WTC11 (cell line): ENCODE results near the gene METTL3. TPM values are rescaled to one million over a fixed set of nuclear protein-coding genes. Genes with fewer than 3 reads are reported as not detected.
A peak's percentile ranks its signal among the peaks of the same experiment; 100 is the strongest.

ENCODE experiments used
- ATAC-seq: fragments of 200-7000 bp; cut with Tn5 transposase; 2 replicates; pipeline ENCODE4 v1.10.0; 2021; ENCODE audit warnings: mild to moderate bottlenecking, moderate library complexity
- CTCF ChIA-PET: fragments of 300-600 bp; sonication (Branson Sonifier 250); formaldehyde crosslinking; loops from one replicate; lab custom pipeline; 2021; ENCODE audit warnings: antibody characterized with exemption; lab: Charles Lee
- POLR2A ChIA-PET: fragments of 350-600 bp; sonication (Branson Sonifier 250); formaldehyde crosslinking; loops from one replicate; lab custom pipeline; 2021; ENCODE audit warnings: antibody characterized with exemption; lab: Charles Lee
- DNase-seq: peaks from one replicate; pipeline ENCODE4 v3.0.0; 2021; ENCODE audit warnings: low spot score
- H3K27ac Mint-ChIP-seq: 2 replicates; pipeline ENCODE4 v1.8.0; 2021; ENCODE audit warnings: mixed read lengths
- H3K27me3 Mint-ChIP-seq: 2 replicates; pipeline ENCODE4 v1.8.0; 2021; ENCODE audit warnings: low read depth, mild to moderate bottlenecking, moderate library complexity, mixed read lengths
- H3K36me3 Mint-ChIP-seq: 2 replicates; pipeline ENCODE4 v1.8.0; 2021; ENCODE audit warnings: mixed read lengths
- H3K4me1 Mint-ChIP-seq: 2 replicates; pipeline ENCODE4 v1.8.0; 2022; ENCODE audit warnings: mixed read lengths
- H3K4me3 Mint-ChIP-seq: 2 replicates; pipeline ENCODE4 v1.8.0; 2021; ENCODE audit warnings: mild to moderate bottlenecking, moderate library complexity, mixed read lengths
- H3K9me3 Mint-ChIP-seq: 2 replicates; pipeline ENCODE4 v1.8.0; 2021; ENCODE audit warnings: mixed read lengths
- ATF6 ChIP-seq: sonication (generic); formaldehyde crosslinking; IDR thresholded peaks from 2 replicates; pipeline ENCODE4 v1.8.1; 2023; ENCODE audit warnings: mild to moderate bottlenecking, missing genetic modification reagents
- ESRRA ChIP-seq: sonication (generic); formaldehyde crosslinking; IDR thresholded peaks from 2 replicates; pipeline ENCODE4 v1.8.1; 2022; ENCODE audit warnings: mild to moderate bottlenecking, missing genetic modification reagents, borderline replicate concordance
- FOXK1 ChIP-seq: sonication (generic); formaldehyde crosslinking; IDR thresholded peaks from 2 replicates; pipeline ENCODE4 v1.8.0; 2022; ENCODE audit warnings: mild to moderate bottlenecking, moderate library complexity, missing genetic modification reagents
- JAZF1 ChIP-seq: fragments of 250-450 bp; sonication (Bioruptor Pico); IDR thresholded peaks from 2 replicates; pipeline ENCODE4 v1.9.0; 2021; ENCODE audit warnings: moderate library complexity, mild to moderate bottlenecking, inconsistent platforms
- KAT7 ChIP-seq: sonication (generic); formaldehyde crosslinking; IDR thresholded peaks from 2 replicates; pipeline ENCODE4 v1.8.1; 2023; ENCODE audit warnings: missing genetic modification reagents, mild to moderate bottlenecking, borderline replicate concordance
- SMAD4 ChIP-seq: sonication (generic); formaldehyde crosslinking; IDR thresholded peaks from 2 replicates; pipeline ENCODE4 v1.8.0; 2022; ENCODE audit warnings: mild to moderate bottlenecking, missing genetic modification reagents
- ZNF219 ChIP-seq: sonication (generic); formaldehyde crosslinking; IDR thresholded peaks from 2 replicates; pipeline ENCODE4 v1.8.0; 2023; ENCODE audit warnings: missing genetic modification reagents, mild to moderate bottlenecking, borderline replicate concordance
- ZNF317 ChIP-seq: sonication (generic); formaldehyde crosslinking; IDR thresholded peaks from 2 replicates; pipeline ENCODE4 v1.8.1; 2023; ENCODE audit warnings: low read depth, mild to moderate bottlenecking, moderate library complexity, missing genetic modification reagents, borderline replicate concordance
- ZNF423 ChIP-seq: fragments of 250-450 bp; sonication (Bioruptor Pico); IDR thresholded peaks from 2 replicates; pipeline ENCODE4 v2.1.2; 2022; ENCODE audit warnings: mild to moderate bottlenecking, moderate library complexity
- total RNA-seq: library from RNA; stranded (reverse); gene quantifications from 3 replicates; pipeline ENCODE4 v1.2.3, GENCODE V29; 2021
- TF ChIP-seq, protein P1 (sequence below): sonication (generic); formaldehyde crosslinking; IDR thresholded peaks from 2 replicates; pipeline ENCODE4 v1.8.1; 2023; ENCODE audit warnings: mild to moderate bottlenecking, missing genetic modification reagents, moderate library complexity
- TF ChIP-seq, protein P2 (sequence below): sonication (generic); formaldehyde crosslinking; IDR thresholded peaks from 2 replicates; pipeline ENCODE4 v1.8.0; 2023; ENCODE audit warnings: missing genetic modification reagents, mild to moderate bottlenecking, borderline replicate concordance
- TF ChIP-seq, protein P3 (sequence below): fragments of 250-450 bp; sonication (Bioruptor Pico); IDR thresholded peaks from 2 replicates; pipeline ENCODE4 v1.9.0; 2021; ENCODE audit warnings: mild to moderate bottlenecking
- TF ChIP-seq, protein P4 (sequence below): sonication (generic); formaldehyde crosslinking; IDR thresholded peaks from 2 replicates; pipeline ENCODE4 v1.8.1; 2023; ENCODE audit warnings: mild to moderate bottlenecking, moderate library complexity, missing genetic modification reagents

The METTL3 gene
- total RNA-seq, 1 experiment from 2014 or later = 93.2 TPM

- ChIA-PET POLR2A (interaction anchor here (0.8 to 2.2 kb wide), 10 partner anchors 10 to 114 kb away, joined by 3 to 41 read pairs (median 6); partner anchors contain the start of genes METTL3, RAB2B, SALL2 and SUPT16H), CTCF (interaction anchor here (0.6 to 2.8 kb wide), 23 partner anchors 10 to 293 kb away, joined by 3 to 37 read pairs (median 4); partner anchors contain the start of genes METTL3, RAB2B, SALL2 and SUPT16H)
- H3K27ac Mint-ChIP-seq = peak overlapping the region; percentile 95
- peaks cover 17% of the 10 kb centered on the region for H3K36me3 Mint-ChIP-seq
- H3K27me3 Mint-ChIP-seq = no peaks in the 10 kb centered on the region
- no peak for TF ChIP-seq ZNF219 (CRISPR knock-in tag)
- ATAC-seq (peak; percentile 9), DNase-seq (no peak)
- peak overlapping the region; percentile 94 for H3K4me3 Mint-ChIP-seq
- H3K4me1 Mint-ChIP-seq = peaks cover 23% of the 10 kb centered on the region
- no peaks in the 10 kb centered on the region for H3K9me3 Mint-ChIP-seq
Measured at GRCh38 chr14:21455592-21455911, 55.6 kb downstream of the METTL3 start.

DNA sequence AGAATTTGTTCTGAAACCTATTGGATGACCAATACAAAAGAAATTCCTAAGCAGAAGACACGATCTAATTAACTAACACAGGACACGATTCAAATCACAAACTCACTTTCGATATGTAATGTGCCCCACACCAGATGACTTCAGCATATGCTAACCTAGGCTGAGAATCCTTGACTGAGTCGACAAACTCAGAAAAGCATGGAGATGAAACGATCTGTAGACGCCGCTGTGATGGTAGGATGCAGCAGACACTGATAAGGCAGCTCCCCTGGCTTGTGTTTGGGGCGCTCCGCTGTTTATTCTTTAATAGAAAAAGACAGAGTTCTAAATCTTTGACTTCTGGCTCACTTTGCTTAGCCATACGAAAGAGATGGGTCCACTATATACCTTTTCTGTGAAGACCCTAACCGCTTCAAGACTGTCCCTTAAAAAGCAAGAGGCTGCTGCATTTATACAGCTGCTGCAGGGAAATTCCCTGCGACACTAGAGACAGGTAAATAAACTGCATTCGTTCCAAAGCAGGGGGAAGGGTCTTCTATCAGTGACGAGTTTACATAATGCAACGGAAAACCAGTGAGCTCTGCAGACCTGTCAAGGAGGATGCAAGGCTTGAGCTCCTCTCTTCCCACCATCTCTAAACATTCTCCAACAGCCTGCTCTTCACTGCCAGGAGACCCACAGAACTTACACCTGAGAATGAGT lies 56.1 kb downstream of the METTL3 start:
- ATAC-seq = no peak
- H3K4me1 Mint-ChIP-seq = peaks cover 27% of the 10 kb centered on the region
- H3K4me3 Mint-ChIP-seq = peak overlapping the region; percentile 94
- H3K36me3 Mint-ChIP-seq = peaks cover 18% of the 10 kb centered on the region
- no peaks in the 10 kb centered on the region for H3K9me3 Mint-ChIP-seq
- peak overlapping the region; percentile 69 for H3K27ac Mint-ChIP-seq
- no peaks in the 10 kb centered on the region for H3K27me3 Mint-ChIP-seq
- CTCF ChIA-PET = interaction anchor here (1.0 to 2.8 kb wide), 6 partner anchors 13 to 268 kb away, joined by 3 to 37 read pairs (median 6); partner anchors contain the start of gene METTL3
- TF ChIP-seq KAT7 = no peak
- no peak for TF ChIP-seq ESRRA (CRISPR knock-in tag)
- TF ChIP-seq ATF6 = no peak
- no peak for TF ChIP-seq FOXK1 (CRISPR knock-in tag)
- TF ChIP-seq, protein P1, sequence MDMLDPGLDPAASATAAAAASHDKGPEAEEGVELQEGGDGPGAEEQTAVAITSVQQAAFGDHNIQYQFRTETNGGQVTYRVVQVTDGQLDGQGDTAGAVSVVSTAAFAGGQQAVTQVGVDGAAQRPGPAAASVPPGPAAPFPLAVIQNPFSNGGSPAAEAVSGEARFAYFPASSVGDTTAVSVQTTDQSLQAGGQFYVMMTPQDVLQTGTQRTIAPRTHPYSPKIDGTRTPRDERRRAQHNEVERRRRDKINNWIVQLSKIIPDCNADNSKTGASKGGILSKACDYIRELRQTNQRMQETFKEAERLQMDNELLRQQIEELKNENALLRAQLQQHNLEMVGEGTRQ (CRISPR knock-in tag) = no peak
- TF ChIP-seq, protein P2, sequence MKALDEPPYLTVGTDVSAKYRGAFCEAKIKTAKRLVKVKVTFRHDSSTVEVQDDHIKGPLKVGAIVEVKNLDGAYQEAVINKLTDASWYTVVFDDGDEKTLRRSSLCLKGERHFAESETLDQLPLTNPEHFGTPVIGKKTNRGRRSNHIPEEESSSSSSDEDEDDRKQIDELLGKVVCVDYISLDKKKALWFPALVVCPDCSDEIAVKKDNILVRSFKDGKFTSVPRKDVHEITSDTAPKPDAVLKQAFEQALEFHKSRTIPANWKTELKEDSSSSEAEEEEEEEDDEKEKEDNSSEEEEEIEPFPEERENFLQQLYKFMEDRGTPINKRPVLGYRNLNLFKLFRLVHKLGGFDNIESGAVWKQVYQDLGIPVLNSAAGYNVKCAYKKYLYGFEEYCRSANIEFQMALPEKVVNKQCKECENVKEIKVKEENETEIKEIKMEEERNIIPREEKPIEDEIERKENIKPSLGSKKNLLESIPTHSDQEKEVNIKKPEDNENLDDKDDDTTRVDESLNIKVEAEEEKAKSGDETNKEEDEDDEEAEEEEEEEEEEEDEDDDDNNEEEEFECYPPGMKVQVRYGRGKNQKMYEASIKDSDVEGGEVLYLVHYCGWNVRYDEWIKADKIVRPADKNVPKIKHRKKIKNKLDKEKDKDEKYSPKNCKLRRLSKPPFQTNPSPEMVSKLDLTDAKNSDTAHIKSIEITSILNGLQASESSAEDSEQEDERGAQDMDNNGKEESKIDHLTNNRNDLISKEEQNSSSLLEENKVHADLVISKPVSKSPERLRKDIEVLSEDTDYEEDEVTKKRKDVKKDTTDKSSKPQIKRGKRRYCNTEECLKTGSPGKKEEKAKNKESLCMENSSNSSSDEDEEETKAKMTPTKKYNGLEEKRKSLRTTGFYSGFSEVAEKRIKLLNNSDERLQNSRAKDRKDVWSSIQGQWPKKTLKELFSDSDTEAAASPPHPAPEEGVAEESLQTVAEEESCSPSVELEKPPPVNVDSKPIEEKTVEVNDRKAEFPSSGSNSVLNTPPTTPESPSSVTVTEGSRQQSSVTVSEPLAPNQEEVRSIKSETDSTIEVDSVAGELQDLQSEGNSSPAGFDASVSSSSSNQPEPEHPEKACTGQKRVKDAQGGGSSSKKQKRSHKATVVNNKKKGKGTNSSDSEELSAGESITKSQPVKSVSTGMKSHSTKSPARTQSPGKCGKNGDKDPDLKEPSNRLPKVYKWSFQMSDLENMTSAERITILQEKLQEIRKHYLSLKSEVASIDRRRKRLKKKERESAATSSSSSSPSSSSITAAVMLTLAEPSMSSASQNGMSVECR = no peak
- TF ChIP-seq, protein P3, sequence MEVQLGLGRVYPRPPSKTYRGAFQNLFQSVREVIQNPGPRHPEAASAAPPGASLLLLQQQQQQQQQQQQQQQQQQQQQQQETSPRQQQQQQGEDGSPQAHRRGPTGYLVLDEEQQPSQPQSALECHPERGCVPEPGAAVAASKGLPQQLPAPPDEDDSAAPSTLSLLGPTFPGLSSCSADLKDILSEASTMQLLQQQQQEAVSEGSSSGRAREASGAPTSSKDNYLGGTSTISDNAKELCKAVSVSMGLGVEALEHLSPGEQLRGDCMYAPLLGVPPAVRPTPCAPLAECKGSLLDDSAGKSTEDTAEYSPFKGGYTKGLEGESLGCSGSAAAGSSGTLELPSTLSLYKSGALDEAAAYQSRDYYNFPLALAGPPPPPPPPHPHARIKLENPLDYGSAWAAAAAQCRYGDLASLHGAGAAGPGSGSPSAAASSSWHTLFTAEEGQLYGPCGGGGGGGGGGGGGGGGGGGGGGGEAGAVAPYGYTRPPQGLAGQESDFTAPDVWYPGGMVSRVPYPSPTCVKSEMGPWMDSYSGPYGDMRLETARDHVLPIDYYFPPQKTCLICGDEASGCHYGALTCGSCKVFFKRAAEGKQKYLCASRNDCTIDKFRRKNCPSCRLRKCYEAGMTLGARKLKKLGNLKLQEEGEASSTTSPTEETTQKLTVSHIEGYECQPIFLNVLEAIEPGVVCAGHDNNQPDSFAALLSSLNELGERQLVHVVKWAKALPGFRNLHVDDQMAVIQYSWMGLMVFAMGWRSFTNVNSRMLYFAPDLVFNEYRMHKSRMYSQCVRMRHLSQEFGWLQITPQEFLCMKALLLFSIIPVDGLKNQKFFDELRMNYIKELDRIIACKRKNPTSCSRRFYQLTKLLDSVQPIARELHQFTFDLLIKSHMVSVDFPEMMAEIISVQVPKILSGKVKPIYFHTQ (CRISPR knock-in tag) = no peak
- no peak for DNase-seq
- POLR2A ChIA-PET = interaction anchor here (0.5 to 2.2 kb wide), 8 partner anchors 10 to 114 kb away, joined by 3 to 41 read pairs (median 4); partner anchors contain the start of genes RAB2B, SALL2, SUPT16H and TOX4

DNA sequence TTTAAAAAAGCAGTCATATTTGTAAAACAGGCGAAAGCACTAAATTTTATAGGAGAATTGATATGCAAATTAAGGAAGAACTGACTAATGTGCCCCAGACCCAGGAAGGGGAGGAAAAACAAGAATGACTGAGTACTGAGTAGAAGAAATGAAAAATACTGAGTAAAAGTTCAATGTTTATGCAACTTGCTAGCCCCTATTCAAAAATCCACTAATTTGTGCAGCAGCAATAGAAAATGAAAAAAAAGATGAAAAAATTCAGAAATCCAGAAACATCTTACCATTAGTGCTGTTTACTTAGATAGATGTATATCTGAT lies 61.3 kb downstream of the METTL3 start:
- DNase-seq (no peak), ATAC-seq (no peak)
- Mint-ChIP-seq H3K4me1 (peaks cover 28% of the 10 kb centered on the region), H3K4me3 (no peak overlapping the region), H3K27me3 (no peaks in the 10 kb centered on the region), H3K9me3 (peaks cover 3% of the 10 kb centered on the region; the same call in 1 of the 2 replicates), H3K36me3 (peaks cover 30% of the 10 kb centered on the region), H3K27ac (0 out of 2 replicates have a peak overlapping the region, but pooled peaks have one; percentile 65)
- CTCF ChIA-PET = interaction anchor here (1.1 kb wide), 1 partner anchor 12 kb away, joined by 6 read pairs; no protein-coding TSS in a partner anchor
- POLR2A ChIA-PET = interaction anchor here (2.5 kb wide), 1 partner anchor 12 kb away, joined by 6 read pairs; no protein-coding TSS in a partner anchor
- TF ChIP-seq ZNF317 (CRISPR knock-in tag) (no peak), SMAD4 (CRISPR knock-in tag) (no peak), ZNF423 (CRISPR knock-in tag) (no peak), KAT7 (no peak), JAZF1 (CRISPR knock-in tag) (no peak), ATF6 (no peak)
- TF ChIP-seq, protein P1 (CRISPR knock-in tag) = no peak
- TF ChIP-seq, protein P4, sequence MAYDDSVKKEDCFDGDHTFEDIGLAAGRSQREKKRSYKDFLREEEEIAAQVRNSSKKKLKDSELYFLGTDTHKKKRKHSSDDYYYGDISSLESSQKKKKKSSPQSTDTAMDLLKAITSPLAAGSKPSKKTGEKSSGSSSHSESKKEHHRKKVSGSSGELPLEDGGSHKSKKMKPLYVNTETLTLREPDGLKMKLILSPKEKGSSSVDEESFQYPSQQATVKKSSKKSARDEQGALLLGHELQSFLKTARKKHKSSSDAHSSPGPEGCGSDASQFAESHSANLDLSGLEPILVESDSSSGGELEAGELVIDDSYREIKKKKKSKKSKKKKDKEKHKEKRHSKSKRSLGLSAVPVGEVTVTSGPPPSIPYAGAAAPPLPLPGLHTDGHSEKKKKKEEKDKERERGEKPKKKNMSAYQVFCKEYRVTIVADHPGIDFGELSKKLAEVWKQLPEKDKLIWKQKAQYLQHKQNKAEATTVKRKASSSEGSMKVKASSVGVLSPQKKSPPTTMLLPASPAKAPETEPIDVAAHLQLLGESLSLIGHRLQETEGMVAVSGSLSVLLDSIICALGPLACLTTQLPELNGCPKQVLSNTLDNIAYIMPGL (CRISPR knock-in tag) = no peak
